Uterus (tissue), 2 donors: Measurements from ENCODE around the gene SPDYE4.

Experiments used
- POLR2A ChIP-seq, 2 donors: fragments of 450-650 bp; IDR thresholded peaks; one replicate each; pipeline ENCODE4 v1.6.1; 2016; ENCODE audit warnings: antibody characterized with exemption in 2 of 2, mild to moderate bottlenecking in 1 of 2, moderate library complexity in 1 of 2
- TF ChIP-seq, protein P1 (sequence below), 4 experiments: fragments of 200-600 bp in 2 of 4; fragments of 450-650 bp in 2 of 4; sonication (generic) in 2 of 4; IDR thresholded peaks; one replicate each; pipeline ENCODE4 v1.5.1; 2016 to 2019; ENCODE audit warnings: antibody characterized with exemption in 4 of 4, mild to moderate bottlenecking in 2 of 4, moderate library complexity in 1 of 4

DNA sequence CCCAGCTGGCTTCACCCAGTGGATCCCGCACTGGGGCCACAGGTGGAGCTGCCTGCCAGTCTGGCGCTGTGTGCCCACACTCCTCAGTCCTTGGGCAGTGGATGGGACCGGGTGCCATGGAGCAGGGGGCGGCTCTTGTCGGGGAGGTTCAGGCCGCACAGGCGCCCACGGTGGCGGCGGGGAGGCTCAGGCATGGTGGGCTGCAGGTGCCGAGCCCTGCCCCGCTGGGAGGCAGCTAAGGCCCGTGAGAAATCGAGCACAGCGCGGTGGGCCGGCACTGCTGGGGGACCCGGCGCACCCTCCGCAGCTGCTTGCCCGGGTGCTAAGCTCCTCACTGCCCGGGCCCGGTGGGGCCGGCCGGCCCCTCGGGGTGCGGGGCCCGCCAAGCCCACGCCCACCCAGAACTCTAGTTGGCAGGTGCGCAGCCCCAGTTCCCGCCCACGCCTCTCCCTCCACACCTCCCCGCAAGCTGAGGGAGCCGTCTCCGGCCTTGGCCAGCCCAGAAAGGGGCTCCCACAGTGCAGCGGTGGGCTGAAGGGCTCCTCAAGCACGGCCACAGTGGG, 40.3 kb downstream of the SPDYE4 start:
- TF ChIP-seq, protein P1, sequence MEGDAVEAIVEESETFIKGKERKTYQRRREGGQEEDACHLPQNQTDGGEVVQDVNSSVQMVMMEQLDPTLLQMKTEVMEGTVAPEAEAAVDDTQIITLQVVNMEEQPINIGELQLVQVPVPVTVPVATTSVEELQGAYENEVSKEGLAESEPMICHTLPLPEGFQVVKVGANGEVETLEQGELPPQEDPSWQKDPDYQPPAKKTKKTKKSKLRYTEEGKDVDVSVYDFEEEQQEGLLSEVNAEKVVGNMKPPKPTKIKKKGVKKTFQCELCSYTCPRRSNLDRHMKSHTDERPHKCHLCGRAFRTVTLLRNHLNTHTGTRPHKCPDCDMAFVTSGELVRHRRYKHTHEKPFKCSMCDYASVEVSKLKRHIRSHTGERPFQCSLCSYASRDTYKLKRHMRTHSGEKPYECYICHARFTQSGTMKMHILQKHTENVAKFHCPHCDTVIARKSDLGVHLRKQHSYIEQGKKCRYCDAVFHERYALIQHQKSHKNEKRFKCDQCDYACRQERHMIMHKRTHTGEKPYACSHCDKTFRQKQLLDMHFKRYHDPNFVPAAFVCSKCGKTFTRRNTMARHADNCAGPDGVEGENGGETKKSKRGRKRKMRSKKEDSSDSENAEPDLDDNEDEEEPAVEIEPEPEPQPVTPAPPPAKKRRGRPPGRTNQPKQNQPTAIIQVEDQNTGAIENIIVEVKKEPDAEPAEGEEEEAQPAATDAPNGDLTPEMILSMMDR (IDR thresholded peaks at IDR 0.05), result no peak
- TF ChIP-seq POLR2A (IDR thresholded peaks at IDR 0.05), result no peak
